ENCODE measurements around the gene HHAT.

DNA sequence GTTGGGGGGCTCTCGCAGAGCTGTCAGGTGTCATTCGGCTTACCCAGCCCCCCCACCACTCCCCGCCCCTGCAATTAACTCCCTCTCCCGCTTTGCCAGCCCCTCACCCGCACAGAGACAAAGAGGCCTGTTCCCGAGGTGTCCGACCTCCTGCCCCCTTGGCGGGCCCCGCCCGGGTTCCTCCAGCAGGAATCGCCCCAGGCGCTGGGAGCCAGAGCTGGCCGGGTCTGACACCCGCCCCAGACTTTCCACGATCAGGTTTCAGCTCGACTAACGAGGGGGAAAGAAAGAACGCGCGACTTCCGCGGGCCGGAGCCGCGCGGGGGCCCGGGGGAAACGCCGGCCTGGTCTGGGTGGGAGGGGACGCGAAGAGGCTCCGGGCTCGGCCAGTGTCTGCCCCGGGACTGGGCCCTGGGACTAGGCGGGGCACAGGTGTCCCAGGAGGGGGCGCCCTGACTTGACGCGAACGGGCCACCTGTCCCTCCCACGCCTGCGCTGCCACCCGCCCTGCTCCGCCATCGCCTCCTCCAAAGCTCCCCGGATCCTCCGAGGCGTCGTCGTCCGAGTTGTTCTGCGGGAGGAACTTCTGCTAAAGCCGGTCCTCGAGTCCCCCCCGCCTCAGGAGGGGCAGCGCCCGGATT lies 36.4 kb upstream of the HHAT start:
- TF ChIP-seq, protein P1, sequence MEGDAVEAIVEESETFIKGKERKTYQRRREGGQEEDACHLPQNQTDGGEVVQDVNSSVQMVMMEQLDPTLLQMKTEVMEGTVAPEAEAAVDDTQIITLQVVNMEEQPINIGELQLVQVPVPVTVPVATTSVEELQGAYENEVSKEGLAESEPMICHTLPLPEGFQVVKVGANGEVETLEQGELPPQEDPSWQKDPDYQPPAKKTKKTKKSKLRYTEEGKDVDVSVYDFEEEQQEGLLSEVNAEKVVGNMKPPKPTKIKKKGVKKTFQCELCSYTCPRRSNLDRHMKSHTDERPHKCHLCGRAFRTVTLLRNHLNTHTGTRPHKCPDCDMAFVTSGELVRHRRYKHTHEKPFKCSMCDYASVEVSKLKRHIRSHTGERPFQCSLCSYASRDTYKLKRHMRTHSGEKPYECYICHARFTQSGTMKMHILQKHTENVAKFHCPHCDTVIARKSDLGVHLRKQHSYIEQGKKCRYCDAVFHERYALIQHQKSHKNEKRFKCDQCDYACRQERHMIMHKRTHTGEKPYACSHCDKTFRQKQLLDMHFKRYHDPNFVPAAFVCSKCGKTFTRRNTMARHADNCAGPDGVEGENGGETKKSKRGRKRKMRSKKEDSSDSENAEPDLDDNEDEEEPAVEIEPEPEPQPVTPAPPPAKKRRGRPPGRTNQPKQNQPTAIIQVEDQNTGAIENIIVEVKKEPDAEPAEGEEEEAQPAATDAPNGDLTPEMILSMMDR (CRISPR knock-in tag; IDR thresholded peaks at IDR 0.05) = peak; percentile 60
- TF ChIP-seq GLI4 (CRISPR knock-in tag; IDR thresholded peaks at IDR 0.05; ENCODE audit: borderline replicate concordance) (no peak), POLR2A (IDR thresholded peaks at IDR 0.05; ENCODE audit: insufficient read depth in 1 of 2, low read depth in 2 of 2, low read length in 2 of 2) (no peak), TRIM24 (CRISPR knock-in tag; IDR thresholded peaks at IDR 0.05) (no peak), ZNF776 (CRISPR knock-in tag; IDR thresholded peaks at IDR 0.05) (no peak), KDM3A (CRISPR knock-in tag; IDR thresholded peaks at IDR 0.05; ENCODE audit: low read depth) (no peak), PHF21A (CRISPR knock-in tag; IDR thresholded peaks at IDR 0.05) (no peak), EED (CRISPR knock-in tag; IDR thresholded peaks at IDR 0.05) (no peak), MAFK (conservative IDR thresholded peaks at IDR 0.05 in 1 of 2, IDR thresholded peaks at IDR 0.05 in 1 of 2; ENCODE audit: low read length in 2 of 2) (no peak), MAX (IDR thresholded peaks at IDR 0.05) (no peak), KDM5A (IDR thresholded peaks at IDR 0.05; ENCODE audit: borderline replicate concordance, low read length) (no peak), CBFB (CRISPR knock-in tag; IDR thresholded peaks at IDR 0.05) (no peak)
- TF ChIP-seq, protein P2, sequence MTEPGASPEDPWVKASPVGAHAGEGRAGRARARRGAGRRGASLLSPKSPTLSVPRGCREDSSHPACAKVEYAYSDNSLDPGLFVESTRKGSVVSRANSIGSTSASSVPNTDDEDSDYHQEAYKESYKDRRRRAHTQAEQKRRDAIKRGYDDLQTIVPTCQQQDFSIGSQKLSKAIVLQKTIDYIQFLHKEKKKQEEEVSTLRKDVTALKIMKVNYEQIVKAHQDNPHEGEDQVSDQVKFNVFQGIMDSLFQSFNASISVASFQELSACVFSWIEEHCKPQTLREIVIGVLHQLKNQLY (CRISPR knock-in tag; IDR thresholded peaks at IDR 0.05) = no peak
